Measurements from ENCODE around the gene WDR33.

Gene WDR33

DNA sequence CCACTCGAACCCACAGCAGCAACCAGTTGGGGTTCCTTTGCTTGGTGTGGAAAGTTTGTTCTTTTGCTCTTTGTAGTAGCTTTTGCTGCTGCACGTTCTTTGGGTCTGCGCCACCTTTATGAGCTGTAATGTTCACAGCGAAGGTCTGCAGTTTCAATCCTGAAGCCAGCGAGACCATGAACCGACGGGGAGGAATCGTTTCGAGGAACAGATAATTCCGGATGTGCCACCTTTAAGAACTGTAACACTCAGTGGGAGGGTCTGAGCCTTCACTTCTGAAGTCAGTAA is 150.7 kb downstream of the WDR33 start:
- TF ChIP-seq, protein P1, sequence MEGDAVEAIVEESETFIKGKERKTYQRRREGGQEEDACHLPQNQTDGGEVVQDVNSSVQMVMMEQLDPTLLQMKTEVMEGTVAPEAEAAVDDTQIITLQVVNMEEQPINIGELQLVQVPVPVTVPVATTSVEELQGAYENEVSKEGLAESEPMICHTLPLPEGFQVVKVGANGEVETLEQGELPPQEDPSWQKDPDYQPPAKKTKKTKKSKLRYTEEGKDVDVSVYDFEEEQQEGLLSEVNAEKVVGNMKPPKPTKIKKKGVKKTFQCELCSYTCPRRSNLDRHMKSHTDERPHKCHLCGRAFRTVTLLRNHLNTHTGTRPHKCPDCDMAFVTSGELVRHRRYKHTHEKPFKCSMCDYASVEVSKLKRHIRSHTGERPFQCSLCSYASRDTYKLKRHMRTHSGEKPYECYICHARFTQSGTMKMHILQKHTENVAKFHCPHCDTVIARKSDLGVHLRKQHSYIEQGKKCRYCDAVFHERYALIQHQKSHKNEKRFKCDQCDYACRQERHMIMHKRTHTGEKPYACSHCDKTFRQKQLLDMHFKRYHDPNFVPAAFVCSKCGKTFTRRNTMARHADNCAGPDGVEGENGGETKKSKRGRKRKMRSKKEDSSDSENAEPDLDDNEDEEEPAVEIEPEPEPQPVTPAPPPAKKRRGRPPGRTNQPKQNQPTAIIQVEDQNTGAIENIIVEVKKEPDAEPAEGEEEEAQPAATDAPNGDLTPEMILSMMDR (IDR thresholded peaks at IDR 0.05; ENCODE audit: low read length, missing control alignments), result no peak
- H3K4me3 ChIP-seq (replicated peaks; ENCODE audit: low read depth, low read length), result no peak overlapping the region
- DNase-seq (ENCODE audit: low read depth), result no peak

DNA sequence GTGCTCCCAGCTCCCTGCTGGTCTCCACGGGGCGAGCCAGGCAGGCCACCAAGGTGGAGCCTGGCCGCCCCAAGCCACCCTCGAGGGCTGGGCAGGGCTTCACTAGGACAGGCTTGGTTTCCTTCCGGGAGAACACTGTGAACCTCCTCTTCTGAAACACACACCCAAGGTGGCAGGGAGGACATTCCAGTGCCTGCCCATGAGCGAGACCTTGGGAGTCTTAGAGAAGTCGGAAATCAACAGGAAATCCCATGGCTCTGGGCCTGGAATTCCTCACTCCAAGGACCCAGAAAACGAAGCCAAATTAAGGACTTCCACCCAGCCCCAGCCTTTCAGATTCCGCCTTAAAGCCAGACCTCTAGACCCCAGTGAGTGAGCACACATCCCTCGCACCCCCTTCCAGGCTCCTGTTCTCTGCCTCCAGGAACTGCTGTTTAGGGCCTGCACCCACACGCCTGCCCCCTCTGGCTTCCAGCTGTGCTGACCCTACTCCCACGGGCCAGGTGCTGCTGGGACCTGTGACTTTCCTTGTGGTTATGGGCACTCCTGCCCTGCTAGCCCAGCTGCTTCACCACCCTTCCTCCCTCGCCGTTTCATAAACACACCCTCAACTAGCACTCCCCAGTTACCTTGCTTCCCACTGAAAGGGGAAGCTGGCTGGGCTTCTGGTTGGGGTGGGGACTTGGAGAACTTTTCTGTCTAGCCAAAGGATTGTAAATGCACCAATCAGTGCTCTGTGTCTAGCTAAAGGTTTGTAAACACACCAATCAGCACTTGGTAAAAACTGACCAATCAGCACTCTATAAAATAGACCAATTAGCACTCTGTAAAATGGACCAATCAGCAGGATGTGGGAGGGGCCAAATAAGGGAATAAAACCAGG is 151.3 kb downstream of the WDR33 start:
- H3K4me3 ChIP-seq (replicated peaks; ENCODE audit: low read depth, low read length), result no peak overlapping the region
- DNase-seq (ENCODE audit: low read depth), result peak; percentile 19
- TF ChIP-seq, protein P1 (IDR thresholded peaks at IDR 0.05; ENCODE audit: low read length, missing control alignments), result no peak

DNA sequence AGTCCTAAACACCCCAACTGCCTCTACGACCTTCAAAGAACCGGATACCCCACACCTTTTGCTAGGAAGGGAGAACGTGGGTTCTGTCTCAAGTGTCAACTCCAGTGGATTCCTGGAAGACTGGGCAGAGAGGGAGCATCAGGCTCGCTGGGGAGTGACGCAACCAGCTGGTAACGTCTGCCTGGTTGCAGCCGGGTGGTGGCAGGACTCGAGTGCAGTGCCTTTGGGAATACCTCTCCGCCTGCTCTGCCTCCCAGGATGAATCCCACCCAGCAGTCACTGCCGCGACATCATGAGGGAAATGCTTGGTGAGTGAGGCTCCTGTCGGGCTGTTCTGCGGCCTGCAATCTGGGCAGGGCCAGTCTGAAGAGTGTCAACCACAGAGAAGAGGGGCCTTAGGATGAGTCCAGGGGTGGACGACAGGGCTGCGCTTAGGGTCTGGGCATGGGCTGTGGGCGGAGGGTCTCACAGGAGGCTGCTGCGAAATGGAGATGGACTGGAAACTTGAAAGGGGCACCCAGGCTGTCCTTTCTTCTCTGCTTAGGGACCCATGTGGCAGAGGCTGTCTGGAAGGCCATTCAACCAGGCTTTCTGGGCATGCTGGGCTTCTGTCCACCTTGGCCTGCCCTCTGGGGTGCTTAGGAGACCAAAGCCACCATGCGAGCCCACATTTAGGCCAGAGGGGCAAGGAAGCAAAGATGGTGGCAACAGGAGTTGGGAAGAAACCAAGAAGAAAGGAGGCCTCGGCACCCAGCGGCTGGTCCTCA is 152.1 kb downstream of the WDR33 start:
- H3K4me3 ChIP-seq (replicated peaks; ENCODE audit: low read depth, low read length), result no peak overlapping the region
- TF ChIP-seq, protein P1 (IDR thresholded peaks at IDR 0.05; ENCODE audit: low read length, missing control alignments), result no peak
- DNase-seq (ENCODE audit: low read depth), result no peak

DNA sequence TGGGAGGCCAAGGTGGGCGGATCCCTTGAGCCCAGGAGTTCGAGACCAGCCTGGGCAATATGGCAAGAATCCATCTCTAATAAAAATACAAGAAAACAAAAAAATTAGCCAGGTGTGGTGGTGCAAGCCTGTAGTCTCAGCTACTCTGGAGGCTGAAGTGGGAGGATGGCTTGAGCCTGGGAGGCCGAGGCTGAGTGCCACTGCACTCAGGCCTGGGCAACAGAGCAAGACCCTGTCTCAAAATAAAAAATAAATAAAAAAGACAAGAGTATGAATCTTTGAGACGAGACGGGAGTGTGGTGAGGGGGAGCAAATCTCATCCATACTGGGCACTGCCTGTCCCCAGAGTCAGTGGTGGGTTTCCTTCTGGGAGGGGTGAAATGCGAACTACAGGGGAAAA is 152.8 kb downstream of the WDR33 start:
- H3K4me3 ChIP-seq (replicated peaks; ENCODE audit: low read depth, low read length), result no peak overlapping the region
- TF ChIP-seq, protein P1 (IDR thresholded peaks at IDR 0.05; ENCODE audit: low read length, missing control alignments), result no peak
- no peak for DNase-seq (ENCODE audit: low read depth)

DNA sequence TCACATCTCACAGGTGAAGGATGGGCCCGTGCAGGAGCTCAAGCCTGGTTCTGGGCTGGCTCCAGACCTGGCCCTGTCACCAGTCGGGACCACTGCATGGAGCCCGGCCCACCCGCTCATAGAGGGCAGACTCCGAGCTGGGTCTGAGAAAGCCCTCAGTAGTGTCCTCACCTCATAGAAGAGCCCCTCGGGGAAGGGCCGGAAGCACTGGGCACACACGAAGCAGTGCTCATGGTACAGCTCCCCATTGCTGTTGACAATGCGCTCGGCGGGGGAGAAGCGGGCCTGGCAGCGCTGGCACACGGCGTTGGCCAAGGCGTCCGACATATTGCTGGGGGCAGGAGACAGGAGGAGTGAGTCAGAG is 153.8 kb downstream of the WDR33 start:
- no peak overlapping the region for H3K4me3 ChIP-seq (replicated peaks; ENCODE audit: low read depth, low read length)
- DNase-seq (ENCODE audit: low read depth), result no peak
- TF ChIP-seq, protein P1 (IDR thresholded peaks at IDR 0.05; ENCODE audit: low read length, missing control alignments), result no peak

DNA sequence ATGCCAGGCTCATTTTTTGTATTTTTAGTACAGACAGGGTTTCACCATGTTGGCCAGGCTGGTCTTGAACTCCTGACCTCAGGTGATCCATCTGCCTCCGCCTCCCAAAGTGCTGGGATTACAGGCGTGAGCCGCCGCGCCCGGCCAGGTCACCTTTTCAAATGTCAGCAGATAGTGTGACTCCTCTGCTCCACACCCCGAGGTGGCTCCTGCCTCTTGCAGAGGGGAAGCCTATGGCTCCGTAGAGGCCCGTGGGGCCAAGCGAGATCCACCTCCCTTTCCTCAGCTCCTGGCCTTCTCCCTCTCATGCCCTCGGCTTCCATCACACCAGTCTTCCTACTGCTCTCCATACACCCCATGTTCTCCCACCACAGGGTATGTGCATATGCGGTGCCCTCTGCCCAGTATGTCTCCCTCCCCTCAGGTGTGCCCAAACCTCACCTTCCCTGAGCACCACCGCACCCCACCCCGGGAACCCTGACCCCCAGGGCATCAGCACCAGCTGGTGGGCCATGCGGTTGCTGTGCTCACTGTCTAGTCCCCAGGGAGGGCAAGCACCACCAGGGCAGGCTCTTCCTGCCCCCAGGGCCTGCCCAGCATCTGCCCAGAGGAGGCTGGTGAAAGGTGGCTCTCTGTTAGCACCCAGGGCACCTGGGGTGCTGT is 154.3 kb downstream of the WDR33 start:
- DNase-seq (ENCODE audit: low read depth), result no peak
- TF ChIP-seq, protein P1 (IDR thresholded peaks at IDR 0.05; ENCODE audit: low read length, missing control alignments), result no peak
- no peak overlapping the region for H3K4me3 ChIP-seq (replicated peaks; ENCODE audit: low read depth, low read length)
